ENCODE measurements around the gene ODAD3. TPM values are rescaled to one million over a fixed set of nuclear protein-coding genes. Genes with fewer than 3 reads are reported as not detected.

The ODAD3 gene
- total RNA-seq, 4 donors from 2014 or later: not detected

GRCh38 chr19:11422163-11423065 is 12.5 kb downstream of the ODAD3 start:
- ATAC-seq: peak; percentile 42 to 64
- Histone ChIP-seq H3K27me3 (peaks cover 51 to 62% (median 58%) of the 10 kb centered on the region in 3 donors), H3K4me1 (peaks cover 4 to 21% of the 10 kb centered on the region in 2 donors), H3K9me3 (no peaks in the 10 kb centered on the region), H3K4me3 (peak overlapping the region in 3 of 4 donors; percentile 11 to 36 (median 28)), H3K27ac (peak overlapping the region in 3 of 4 donors; percentile 55 to 68 (median 63)), H3K36me3 (no peaks in the 10 kb centered on the region)
- peak; percentile 52 to 53 for DNase-seq
- in situ Hi-C loops (cut with MboI; ENCODE audit: low sequenced_read_pairs in 4 of 4): no loop called here
- no peak for TF ChIP-seq POLR2A (IDR thresholded peaks at IDR 0.05)
- TF ChIP-seq CTCF (IDR thresholded peaks at IDR 0.05 in 4 of 5, conservative IDR thresholded peaks at IDR 0.05 in 1 of 5): no peak
- intact Hi-C loops (cut with DNase I; ENCODE audit: low total_unique reads): no loop called here

GRCh38 chr19:11421371-11422098 is 13.4 kb downstream of the ODAD3 start:
- ATAC-seq (peak in 1 of 2 donors; percentile 25), DNase-seq (no peak)
- intact Hi-C loops (cut with DNase I; ENCODE audit: low total_unique reads): no loop called here
- Histone ChIP-seq H3K9me3 (no peaks in the 10 kb centered on the region), H3K27ac (peak overlapping the region; percentile 55 to 69 (median 65)), H3K4me3 (peak overlapping the region; percentile 11 to 48 (median 40)), H3K27me3 (peaks cover 57 to 62% (median 60%) of the 10 kb centered on the region in 3 donors), H3K4me1 (peaks cover 4 to 21% of the 10 kb centered on the region in 2 donors), H3K36me3 (no peaks in the 10 kb centered on the region)
- in situ Hi-C loops (cut with MboI; ENCODE audit: low sequenced_read_pairs in 4 of 4): no loop called here
- TF ChIP-seq CTCF (IDR thresholded peaks at IDR 0.05 in 4 of 5, conservative IDR thresholded peaks at IDR 0.05 in 1 of 5): no peak

GRCh38 chr19:11420429-11421370 is 14.2 kb downstream of the ODAD3 start:
- ATAC-seq: peak; percentile 55 to 57
- TF ChIP-seq POLR2A (IDR thresholded peaks at IDR 0.05) (peak in 1 of 2 donors; percentile 15), CTCF (IDR thresholded peaks at IDR 0.05 in 4 of 5, conservative IDR thresholded peaks at IDR 0.05 in 1 of 5) (no peak)
- peak; percentile 32 to 50 for DNase-seq
- in situ Hi-C loops (cut with MboI; ENCODE audit: low sequenced_read_pairs in 4 of 4): no loop called here
- Histone ChIP-seq H3K27ac (peak overlapping the region; percentile 55 to 69 (median 65)), H3K27me3 (peaks cover 60 to 62% (median 60%) of the 10 kb centered on the region in 3 donors), H3K4me3 (peak overlapping the region; percentile 37 to 48 (median 44)), H3K4me1 (peaks cover 4 to 21% of the 10 kb centered on the region in 2 donors), H3K9me3 (no peaks in the 10 kb centered on the region), H3K36me3 (no peaks in the 10 kb centered on the region)
- intact Hi-C loops (cut with DNase I; ENCODE audit: low total_unique reads): no loop called here

All from gastrocnemius medialis (tissue), 4 donors.